Large intestine (tissue), 3 donors: Measurements from ENCODE around the gene LILRB3. TPM values are rescaled to one million over a fixed set of nuclear protein-coding genes. Genes with fewer than 3 reads are reported as not detected.
"Not testable (repeated sequence)": the region's sequence is repeated elsewhere in the genome, so short reads cannot be mapped to it uniquely, and the experiment has no call there.

Source experiments
- DNase-seq, 2 donors: peaks; one replicate each; pipeline versions ENCODE4 v3.0.0 to v3.0.0-alpha.2; 2013
- H3K27ac ChIP-seq: one replicate; pipeline ENCODE4 v1.5.1; 2013; ENCODE audit warnings: low read length
- H3K27me3 ChIP-seq: 2 replicates; pipeline ENCODE4 v1.6.1; 2013; ENCODE audit warnings: low read length; ENCODE audit not compliant: control insufficient read depth, insufficient read depth
- H3K36me3 ChIP-seq: 2 replicates; pipeline ENCODE4 v1.6.1; 2013; ENCODE audit warnings: low read length; ENCODE audit not compliant: control insufficient read depth, insufficient read depth
- H3K4me1 ChIP-seq: one replicate; pipeline ENCODE4 v1.6.1; 2013; ENCODE audit warnings: low read length; ENCODE audit not compliant: control insufficient read depth, insufficient read depth
- H3K4me3 ChIP-seq: one replicate; pipeline ENCODE4 v1.5.1; 2013; ENCODE audit warnings: low read length
- H3K9me3 ChIP-seq: one replicate; pipeline ENCODE4 v1.6.1; 2013; ENCODE audit warnings: mild to moderate bottlenecking, low read depth, low read length, moderate library complexity; ENCODE audit not compliant: control insufficient read depth
- WGBS: methylation state at CpG from one replicate; pipeline ENCODE4 v1.1.5; 2013; ENCODE audit warnings: low lambda C conversion rate; ENCODE audit not compliant: insufficient coverage; 5-methylcytosine and 5-hydroxymethylcytosine counted together
- polyA plus RNA-seq: library from polyadenylated mRNA; unstranded; fragments of 120-200 nt; gene quantifications from one replicate; pipeline ENCODE4 v1.2.1, GENCODE V29; 2013

Gene LILRB3
- polyA plus RNA-seq, 1 donor, result 2.9 TPM

- WGBS, result no CpG with 5 or more reads among the region's 56 CpGs
- Histone ChIP-seq H3K36me3 (peaks cover 39% of the 10 kb centered on the region), H3K27ac (peak overlapping the region; percentile 98), H3K9me3 (no peaks in the 10 kb centered on the region), H3K4me3 (peak overlapping the region; percentile 75), H3K4me1 (peaks cover 36% of the 10 kb centered on the region), H3K27me3 (no peaks in the 10 kb centered on the region)
- DNase-seq, result peak; percentile 100
These were observed 32.2 kb downstream of the LILRB3 start for GRCh38 chr19:54190503-54191010.

- peaks cover 35% of the 10 kb centered on the region for H3K36me3 ChIP-seq
- WGBS, result no CpG with 5 or more reads among the region's 65 CpGs
- peak; percentile 100 for DNase-seq
- peak overlapping the region; percentile 98 for H3K27ac ChIP-seq
- H3K4me3 ChIP-seq, result peak overlapping the region; percentile 75
- no peaks in the 10 kb centered on the region for H3K27me3 ChIP-seq
- H3K4me1 ChIP-seq, result peaks cover 36% of the 10 kb centered on the region
- H3K9me3 ChIP-seq, result no peaks in the 10 kb centered on the region
These were observed 32.9 kb downstream of the LILRB3 start for GRCh38 chr19:54189735-54190502.

- Histone ChIP-seq H3K27ac (peak within 1 kb of the TSS; percentile 98), H3K4me1 (peaks cover 36% of the 10 kb centered on the region), H3K27me3 (no peaks in the 10 kb centered on the region), H3K4me3 (peak within 1 kb of the TSS; percentile 75), H3K9me3 (no peaks in the 10 kb centered on the region), H3K36me3 (peaks cover 31% of the 10 kb centered on the region)
- no CpG with 5 or more reads among the region's 64 CpGs for WGBS
- no peak for DNase-seq
These were observed 33.6 kb downstream of the LILRB3 start, which contains the start of gene MBOAT7 for GRCh38 chr19:54189145-54189734. TSS of gene MBOAT7 (minus strand) at chr19:54189580. CDS start at chr19:54188508, 1,072 bp downstream.

- peak in 1 of 2 donors; percentile 52 for DNase-seq
- WGBS, result no CpG with 5 or more reads among the region's 12 CpGs
- Histone ChIP-seq H3K4me1 (peaks cover 36% of the 10 kb centered on the region), H3K4me3 (peak overlapping the region; percentile 71), H3K27ac (peak overlapping the region; percentile 98), H3K36me3 (peaks cover 29% of the 10 kb centered on the region), H3K27me3 (no peaks in the 10 kb centered on the region), H3K9me3 (no peaks in the 10 kb centered on the region)
These were observed 34.5 kb downstream of the LILRB3 start for GRCh38 chr19:54188215-54188871.

GRCh38 chr19:54186934-54187381, 35.8 kb downstream of the LILRB3 start:
- Histone ChIP-seq H3K4me3 (peak overlapping the region; percentile 14), H3K27me3 (no peaks in the 10 kb centered on the region), H3K36me3 (peaks cover 23% of the 10 kb centered on the region), H3K27ac (peak overlapping the region; percentile 98), H3K4me1 (peaks cover 25% of the 10 kb centered on the region), H3K9me3 (no peaks in the 10 kb centered on the region)
- DNase-seq, result peak; percentile 95 to 97
- no CpG with 5 or more reads among the region's 11 CpGs for WGBS

GRCh38 chr19:54186351-54186750, 36.5 kb downstream of the LILRB3 start:
- DNase-seq, result no peak
- Histone ChIP-seq H3K36me3 (peaks cover 23% of the 10 kb centered on the region), H3K27me3 (no peaks in the 10 kb centered on the region), H3K4me3 (no peak overlapping the region), H3K27ac (peak overlapping the region; percentile 98), H3K9me3 (no peaks in the 10 kb centered on the region), H3K4me1 (peaks cover 20% of the 10 kb centered on the region)
- WGBS, result no CpG with 5 or more reads among the region's 8 CpGs

- H3K9me3 ChIP-seq, result no peaks in the 10 kb centered on the region
- no CpG with 5 or more reads among the region's 11 CpGs for WGBS
- peaks cover 43% of the 10 kb centered on the region for H3K36me3 ChIP-seq
- no peak overlapping the region for H3K27ac ChIP-seq
- H3K27me3 ChIP-seq, result no peaks in the 10 kb centered on the region
- no peak overlapping the region for H3K4me3 ChIP-seq
- no peak for DNase-seq
- peaks cover 29% of the 10 kb centered on the region for H3K4me1 ChIP-seq
These were observed 39.4 kb downstream of the LILRB3 start for GRCh38 chr19:54183431-54183830.

GRCh38 chr19:54181894-54182293, 40.9 kb downstream of the LILRB3 start:
- peaks cover 45% of the 10 kb centered on the region for H3K36me3 ChIP-seq
- peaks cover 17% of the 10 kb centered on the region for H3K4me1 ChIP-seq
- not testable (repeated sequence) for DNase-seq, H3K9me3 ChIP-seq, H3K27ac ChIP-seq, H3K4me3 ChIP-seq, H3K27me3 ChIP-seq
- WGBS, result 88% methylated on average over 2 of the region's 3 CpGs

GRCh38 chr19:54180691-54181091, 42.1 kb downstream of the LILRB3 start:
- H3K27me3 ChIP-seq, result no peaks in the 10 kb centered on the region
- WGBS, result 100% methylated on average over 2 of the region's 37 CpGs
- H3K9me3 ChIP-seq, result no peaks in the 10 kb centered on the region
- no peak overlapping the region for H3K4me3 ChIP-seq
- H3K36me3 ChIP-seq, result peaks cover 49% of the 10 kb centered on the region
- peaks cover 9% of the 10 kb centered on the region for H3K4me1 ChIP-seq
- DNase-seq, result no peak
- peak overlapping the region; percentile 36 for H3K27ac ChIP-seq

GRCh38 chr19:54179921-54180461, 42.8 kb downstream of the LILRB3 start:
- H3K4me1 ChIP-seq, result peaks cover 9% of the 10 kb centered on the region
- no peaks in the 10 kb centered on the region for H3K9me3 ChIP-seq
- peaks cover 50% of the 10 kb centered on the region for H3K36me3 ChIP-seq
- no CpG with 5 or more reads among the region's 10 CpGs for WGBS
- peak; percentile 89 to 93 for DNase-seq
- peak overlapping the region; percentile 36 for H3K27ac ChIP-seq
- no peak overlapping the region for H3K4me3 ChIP-seq
- no peaks in the 10 kb centered on the region for H3K27me3 ChIP-seq
